ENCODE data around the gene SREBF2. TPM values are rescaled to one million over a fixed set of nuclear protein-coding genes. Genes with fewer than 3 reads are reported as not detected.

SREBF2 gene
- total and polyA plus RNA-seq, 2 of the 13 experiments (the other 11 are each of a cell fraction or from before 2014, with no cell fraction given), result 53.8 to 72.6 TPM

DNA sequence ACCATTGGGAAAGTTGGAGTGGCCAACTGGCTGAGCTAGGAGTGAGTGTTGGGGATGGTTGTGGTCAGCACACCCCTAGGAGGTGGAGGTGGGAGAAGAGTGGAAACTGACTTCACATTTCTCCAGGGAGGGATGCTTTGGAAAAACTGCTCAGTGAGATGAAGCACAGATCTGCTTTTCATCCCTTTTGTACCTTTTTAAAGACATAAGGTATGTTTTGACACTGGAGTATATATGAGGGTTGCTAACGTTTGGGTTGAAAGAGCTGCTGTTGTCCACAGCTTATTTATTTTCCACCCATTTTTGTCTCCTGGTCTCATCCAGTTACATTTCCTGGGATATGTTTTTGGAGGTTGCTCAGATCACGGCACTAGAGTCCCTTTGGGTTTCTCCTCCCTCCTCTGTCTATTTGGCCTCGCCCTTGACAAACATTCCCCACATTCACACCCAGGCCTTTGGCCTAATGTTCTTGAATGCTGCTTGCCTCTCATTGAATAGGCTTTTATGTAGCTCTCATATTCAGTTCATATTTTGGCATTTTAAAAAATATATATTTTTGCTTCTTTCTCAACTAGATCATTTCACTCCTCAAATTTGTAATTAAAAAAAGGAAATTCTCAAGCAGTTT lies 8.3 kb downstream of the SREBF2 start:
- intact Hi-C loops (cut with micrococcal nuclease; ENCODE audit: unreplicated experiment), result no loop called here
- Histone ChIP-seq H2AFZ (ENCODE audit: low read length) (no peak overlapping the region), H3K79me2 (ENCODE audit: insufficient read depth, low read length) (peaks cover 96% of the 10 kb centered on the region), H3K9me3 (ENCODE audit: low read length) (no peaks in the 10 kb centered on the region), H3K27me3 (ENCODE audit: control insufficient read depth in 1 of 2, insufficient read depth in 2 of 2, low read length in 2 of 2) (no peaks in the 10 kb centered on the region), H4K20me1 (ENCODE audit: insufficient read depth, low read length) (peaks cover 66% of the 10 kb centered on the region), H3K4me2 (ENCODE audit: low read depth, low read length) (peak overlapping the region; percentile 30), H3K9ac (ENCODE audit: insufficient read depth, low read depth, low read length) (no peak overlapping the region), H3K4me1 (ENCODE audit: insufficient read depth, low read length) (peaks cover 97% of the 10 kb centered on the region), H3K4me3 (replicated peaks in 1 of 3; ENCODE audit: insufficient read depth in 1 of 3, low read depth in 2 of 3, low read length in 3 of 3) (no peak overlapping the region), H3K27ac (ENCODE audit: extremely low read length, insufficient read depth, low read length) (peak overlapping the region; percentile 8), H3K36me3 (replicated peaks in 1 of 2; ENCODE audit: control insufficient read depth in 1 of 2, insufficient read depth in 2 of 2, low read length in 2 of 2) (peaks cover 10 to 41% of the 10 kb centered on the region in 2 experiments)
- ATAC-seq (peak; percentile 36), FAIRE-seq (peak; percentile 15), DNase-seq (ENCODE audit: low spot score) (peak; percentile 33)
- POLR2A ChIA-PET, result interaction anchor here (1.0 to 3.8 kb wide), 3 partner anchors 9 to 21 kb away, joined by 3 to 24 read pairs (median 4); partner anchors contain the start of gene SREBF2
- CTCF ChIA-PET (ENCODE audit: low intra/inter-chr PET ratio, low total read pairs), result no interaction called here
- TF ChIP-seq TEAD3 (CRISPR knock-in tag; optimal IDR thresholded peaks at IDR 0.05; ENCODE audit: borderline replicate concordance) (peak; percentile 35), TCF7 (IDR thresholded peaks at IDR 0.05; ENCODE audit: low read depth) (no peak)
- TF ChIP-seq, protein P1, sequence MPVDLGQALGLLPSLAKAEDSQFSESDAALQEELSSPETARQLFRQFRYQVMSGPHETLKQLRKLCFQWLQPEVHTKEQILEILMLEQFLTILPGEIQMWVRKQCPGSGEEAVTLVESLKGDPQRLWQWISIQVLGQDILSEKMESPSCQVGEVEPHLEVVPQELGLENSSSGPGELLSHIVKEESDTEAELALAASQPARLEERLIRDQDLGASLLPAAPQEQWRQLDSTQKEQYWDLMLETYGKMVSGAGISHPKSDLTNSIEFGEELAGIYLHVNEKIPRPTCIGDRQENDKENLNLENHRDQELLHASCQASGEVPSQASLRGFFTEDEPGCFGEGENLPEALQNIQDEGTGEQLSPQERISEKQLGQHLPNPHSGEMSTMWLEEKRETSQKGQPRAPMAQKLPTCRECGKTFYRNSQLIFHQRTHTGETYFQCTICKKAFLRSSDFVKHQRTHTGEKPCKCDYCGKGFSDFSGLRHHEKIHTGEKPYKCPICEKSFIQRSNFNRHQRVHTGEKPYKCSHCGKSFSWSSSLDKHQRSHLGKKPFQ (CRISPR knock-in tag; IDR thresholded peaks at IDR 0.05; ENCODE audit: insufficient replicate concordance), result peak; percentile 32
- in situ Hi-C loops (cut with HindIII; ENCODE audit: extremely low pct_ligation_motif_present, low pct_unique_long_range_greater_than_20kb), result no loop called here
- WGBS (ENCODE audit: low lambda C conversion rate), result 65% methylated on average over 3 of the region's 3 CpGs
- BruUV-seq (replicated peaks), result no TSS peak

Measured in HepG2 (cell line).